NT2/D1 (cell line): Measurements from ENCODE around the gene CACNA2D2.

Source experiments
- DNase-seq: peaks from one replicate; pipeline ENCODE4 v3.0.0-alpha.2; 2011; ENCODE audit warnings: low read depth, low spot score
- H3K27me3 ChIP-seq: 2 replicates; pipeline ENCODE4 v1.6.0; 2011; ENCODE audit warnings: mild to moderate bottlenecking; ENCODE audit not compliant: insufficient read length, insufficient read depth
- H3K36me3 ChIP-seq: 2 replicates; pipeline ENCODE4 v1.6.1; 2011; ENCODE audit warnings: mild to moderate bottlenecking, low read length, mixed read lengths; ENCODE audit not compliant: insufficient read depth, insufficient read length
- H3K4me1 ChIP-seq: 2 replicates; pipeline ENCODE4 v1.5.1; 2011; ENCODE audit not compliant: insufficient read depth, insufficient read length
- H3K4me3 ChIP-seq: 2 replicates; pipeline ENCODE4 v1.5.1; 2011; ENCODE audit warnings: low read depth; ENCODE audit not compliant: insufficient read length
- H3K9ac ChIP-seq: 2 replicates; pipeline ENCODE4 v1.6.0; 2011; ENCODE audit warnings: low read depth; ENCODE audit not compliant: insufficient read length
- H3K9me3 ChIP-seq: 2 replicates; pipeline ENCODE4 v1.5.1; 2011; ENCODE audit warnings: mild to moderate bottlenecking, low read length; ENCODE audit not compliant: insufficient read depth
- SUZ12 ChIP-seq: IDR thresholded peaks from 2 replicates; pipeline ENCODE4 v1.6.1; 2011; ENCODE audit not compliant: insufficient read length, insufficient read depth; ENCODE audit errors: extremely low read depth
- YY1 ChIP-seq: IDR thresholded peaks from 2 replicates; pipeline ENCODE4 v1.6.1; 2011; ENCODE audit not compliant: insufficient read length, insufficient read depth
- ZNF274 ChIP-seq: IDR thresholded peaks from 2 replicates; pipeline ENCODE4 v1.6.1; 2011; ENCODE audit warnings: mild to moderate bottlenecking, low read depth, low read length

CACNA2D2 gene

DNA sequence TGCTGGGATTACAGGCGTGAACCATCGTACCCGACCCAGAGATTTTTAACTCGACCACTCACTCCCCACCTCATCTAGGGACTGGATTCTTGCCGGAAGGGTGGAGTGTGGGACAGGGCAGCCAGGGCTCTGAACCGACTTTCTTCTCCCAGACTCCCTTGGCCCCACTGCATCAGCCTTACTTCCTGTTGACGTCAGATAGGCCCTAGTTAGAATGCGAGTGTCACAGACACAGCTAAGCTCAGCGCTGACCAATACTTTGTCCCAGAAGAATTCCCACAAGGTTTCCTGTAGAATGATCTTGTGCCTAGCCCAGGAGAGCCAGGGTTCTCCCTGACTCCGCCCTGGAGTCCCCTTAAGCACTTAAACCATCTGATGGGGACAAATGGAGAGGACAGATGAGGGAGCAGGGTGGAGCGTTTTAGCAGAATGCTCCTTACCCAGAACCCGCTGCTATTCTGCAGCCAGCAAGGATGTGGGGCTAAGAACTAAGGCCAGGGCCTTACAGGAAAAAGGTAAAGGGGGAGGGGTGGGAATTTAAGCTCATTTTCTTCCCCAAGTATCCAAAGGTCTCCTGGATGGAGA is 169.6 kb downstream of the CACNA2D2 start:
- H3K27me3 ChIP-seq = no peaks in the 10 kb centered on the region
- no peak for DNase-seq
- H3K4me3 ChIP-seq = no peak overlapping the region
- H3K4me1 ChIP-seq = peaks cover 4% of the 10 kb centered on the region
- TF ChIP-seq YY1 (no peak), ZNF274 (no peak), SUZ12 (no peak)
- H3K36me3 ChIP-seq = peaks cover 75% of the 10 kb centered on the region
- H3K9ac ChIP-seq = no peak overlapping the region
- no peaks in the 10 kb centered on the region for H3K9me3 ChIP-seq

- H3K9me3 ChIP-seq = no peaks in the 10 kb centered on the region
- H3K27me3 ChIP-seq = no peaks in the 10 kb centered on the region
- H3K4me1 ChIP-seq = no peaks in the 10 kb centered on the region
- H3K4me3 ChIP-seq = no peak overlapping the region
- TF ChIP-seq YY1 (no peak), SUZ12 (no peak), ZNF274 (no peak)
- H3K36me3 ChIP-seq = peaks cover 80% of the 10 kb centered on the region
- no peak overlapping the region for H3K9ac ChIP-seq
- DNase-seq = no peak
Measured at GRCh38 chr3:50331364-50331907, 172.0 kb downstream of the CACNA2D2 start.

DNA sequence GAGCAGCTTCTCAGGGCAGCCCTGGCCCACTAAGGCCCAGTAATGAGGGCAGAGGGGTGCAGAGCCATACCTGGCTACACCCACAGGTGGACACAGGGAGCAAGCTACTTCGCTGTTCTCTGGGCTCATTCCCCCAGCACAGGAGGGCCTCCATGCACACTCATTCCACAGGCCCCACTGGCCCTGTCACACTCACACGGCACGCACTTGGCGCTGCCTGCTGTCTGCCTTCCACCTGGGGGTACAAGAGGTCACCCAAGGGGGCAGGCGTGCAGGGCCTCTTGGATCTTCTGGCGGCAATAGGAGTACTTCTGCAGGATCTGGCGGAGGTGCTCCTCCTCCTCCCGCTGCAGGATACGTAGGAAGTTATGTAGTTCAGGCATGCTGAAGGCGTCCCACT is 173.1 kb downstream of the CACNA2D2 start:
- no peaks in the 10 kb centered on the region for H3K9me3 ChIP-seq
- H3K9ac ChIP-seq = no peak overlapping the region
- H3K36me3 ChIP-seq = peaks cover 80% of the 10 kb centered on the region
- no peaks in the 10 kb centered on the region for H3K4me1 ChIP-seq
- TF ChIP-seq SUZ12 = no peak
- TF ChIP-seq ZNF274 = no peak
- no peak for TF ChIP-seq YY1
- H3K4me3 ChIP-seq = no peak overlapping the region
- no peak for DNase-seq
- H3K27me3 ChIP-seq = no peaks in the 10 kb centered on the region

GRCh38 chr3:50327943-50328691 is 175.3 kb downstream of the CACNA2D2 start, which contains the start of gene TUSC2:
Gene TUSC2, minus strand, starts transcription at chr3:50328223. Its CDS starts 124 bp downstream, at chr3:50328099.
- Histone ChIP-seq H3K4me1 (peaks cover 14% of the 10 kb centered on the region), H3K36me3 (peaks cover 79% of the 10 kb centered on the region)
- TF ChIP-seq YY1 (no peak), ZNF274 (no peak), SUZ12 (no peak)

GRCh38 chr3:50327129-50327528 is 176.3 kb downstream of the CACNA2D2 start:
- Histone ChIP-seq H3K9me3 (no peaks in the 10 kb centered on the region), H3K9ac (peak overlapping the region; percentile 94), H3K27me3 (no peaks in the 10 kb centered on the region), H3K4me3 (peak overlapping the region; percentile 95), H3K4me1 (peaks cover 21% of the 10 kb centered on the region), H3K36me3 (peaks cover 70% of the 10 kb centered on the region)
- TF ChIP-seq SUZ12 = no peak
- no peak for TF ChIP-seq YY1
- no peak for TF ChIP-seq ZNF274
- no peak for DNase-seq

More at GRCh38 chr3:50327943-50328691, 175.3 kb downstream of the CACNA2D2 start, which contains the start of gene TUSC2:
- peak within 1 kb of the TSS; percentile 94 for H3K9ac ChIP-seq
- peak within 1 kb of the TSS; percentile 95 for H3K4me3 ChIP-seq
- no peaks in the 10 kb centered on the region for H3K27me3 ChIP-seq
- DNase-seq = peak; percentile 98
- H3K9me3 ChIP-seq = no peaks in the 10 kb centered on the region

DNA sequence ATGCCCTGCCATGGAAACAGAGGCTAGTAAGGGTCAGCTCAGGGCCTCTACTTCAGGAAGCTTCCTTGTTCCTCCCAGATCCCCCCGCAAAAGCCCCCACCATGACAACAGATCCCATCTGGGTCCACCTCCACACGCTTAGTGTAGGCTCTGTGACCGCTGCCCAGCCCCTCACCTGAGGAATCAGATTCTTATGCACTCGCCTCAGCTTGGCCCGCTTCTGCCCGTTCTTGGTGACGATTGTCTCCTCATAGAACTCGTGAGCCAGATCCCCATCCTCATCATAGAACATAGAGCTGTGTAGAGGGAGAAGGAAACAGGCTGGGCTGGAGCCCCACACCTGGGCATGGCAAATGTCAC is 177.3 kb downstream of the CACNA2D2 start:
- TF ChIP-seq YY1 = no peak
- no peak for TF ChIP-seq SUZ12
- TF ChIP-seq ZNF274 = no peak
- H3K4me3 ChIP-seq = no peak overlapping the region
- no peaks in the 10 kb centered on the region for H3K9me3 ChIP-seq
- peaks cover 21% of the 10 kb centered on the region for H3K4me1 ChIP-seq
- H3K36me3 ChIP-seq = peaks cover 60% of the 10 kb centered on the region
- peak overlapping the region; percentile 22 for H3K9ac ChIP-seq
- DNase-seq = no peak
- H3K27me3 ChIP-seq = no peaks in the 10 kb centered on the region

DNA sequence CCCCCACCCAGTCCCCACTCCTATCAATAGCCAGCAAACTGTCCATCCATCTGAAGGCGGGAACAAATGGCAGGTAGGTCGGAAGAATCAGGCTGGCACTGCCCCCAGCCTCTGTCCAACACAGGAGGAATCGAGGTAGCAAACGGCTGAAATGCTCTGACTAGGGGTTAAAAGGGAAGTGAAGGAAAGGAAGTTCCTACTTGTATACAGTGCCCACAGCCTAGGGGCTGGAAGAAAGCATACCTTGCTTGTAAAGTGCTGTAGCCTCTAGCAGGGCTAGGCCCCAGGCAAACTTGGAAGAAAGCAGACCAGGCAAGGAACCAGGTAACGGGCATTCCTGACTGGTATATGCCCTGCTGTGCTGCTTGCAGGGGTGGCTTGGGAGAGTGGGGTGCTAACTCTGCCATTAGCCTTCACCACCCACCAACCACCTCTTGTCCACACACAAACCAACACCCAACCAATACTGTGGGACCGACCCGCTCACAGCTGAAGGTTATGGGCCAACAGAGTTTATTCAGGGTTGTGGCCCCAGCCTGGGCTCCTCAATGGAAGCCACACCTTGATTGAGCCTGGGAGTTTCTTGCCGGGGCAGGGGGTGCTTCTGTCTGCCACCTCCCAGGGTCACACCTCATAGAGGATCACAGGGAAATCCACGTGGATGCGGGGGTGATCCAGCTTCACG is 177.8 kb downstream of the CACNA2D2 start:
- Histone ChIP-seq H3K9ac (peak overlapping the region; percentile 23), H3K4me1 (peaks cover 21% of the 10 kb centered on the region), H3K27me3 (no peaks in the 10 kb centered on the region), H3K4me3 (no peak overlapping the region), H3K9me3 (no peaks in the 10 kb centered on the region), H3K36me3 (peaks cover 57% of the 10 kb centered on the region)
- no peak for TF ChIP-seq SUZ12
- TF ChIP-seq ZNF274 = no peak
- no peak for TF ChIP-seq YY1
- DNase-seq = no peak
